Neutrophil (primary cell): ENCODE measurements around the gene MLX.

Experiments used
- H3K27ac ChIP-seq: fragments of 200-600 bp; sonication (generic); 2 replicates; pipeline ENCODE4 v1.5.1; 2016; ENCODE audit warnings: mild to moderate bottlenecking, moderate library complexity
- H3K27me3 ChIP-seq: fragments of 200-600 bp; sonication (generic); 2 replicates; pipeline ENCODE4 v1.6.0; 2016; ENCODE audit warnings: mild to moderate bottlenecking
- H3K36me3 ChIP-seq: fragments of 200-600 bp; sonication (generic); 2 replicates; pipeline ENCODE4 v1.5.1; 2017
- H3K4me1 ChIP-seq, 2 experiments: fragments of 200-600 bp in 1 of 2; sonication (generic) in 1 of 2; 1 replicate in 1 of 2; 2 replicates in 1 of 2; pipeline versions ENCODE4 v1.5.1 to v1.6.1; 2013 to 2016; ENCODE audit warnings: low read depth in 1 of 2, low read length in 1 of 2, mild to moderate bottlenecking in 1 of 2, moderate library complexity in 1 of 2; ENCODE audit not compliant: control insufficient read depth in 1 of 2, insufficient read depth in 1 of 2
- H3K4me3 ChIP-seq, 2 experiments: fragments of 200-600 bp in 1 of 2; sonication (generic) in 1 of 2; 1 replicate in 1 of 2; 2 replicates in 1 of 2; pipeline ENCODE4 v1.5.1; 2013 to 2016; ENCODE audit warnings: low read depth in 1 of 2, low read length in 1 of 2, mild to moderate bottlenecking in 1 of 2, moderate library complexity in 1 of 2
- H3K9me3 ChIP-seq: fragments of 200-600 bp; sonication (generic); 2 replicates; pipeline ENCODE4 v1.5.1; 2016
- TF ChIP-seq, protein P1 (sequence below): fragments of 200-600 bp; sonication (generic); IDR thresholded peaks from 2 replicates; pipeline ENCODE4 v1.5.1; 2016; ENCODE audit warnings: antibody characterized with exemption

The MLX gene

GRCh38 chr17:42586514-42587230, 19.8 kb downstream of the MLX start:
- no peak overlapping the region for H3K4me3 ChIP-seq

DNA sequence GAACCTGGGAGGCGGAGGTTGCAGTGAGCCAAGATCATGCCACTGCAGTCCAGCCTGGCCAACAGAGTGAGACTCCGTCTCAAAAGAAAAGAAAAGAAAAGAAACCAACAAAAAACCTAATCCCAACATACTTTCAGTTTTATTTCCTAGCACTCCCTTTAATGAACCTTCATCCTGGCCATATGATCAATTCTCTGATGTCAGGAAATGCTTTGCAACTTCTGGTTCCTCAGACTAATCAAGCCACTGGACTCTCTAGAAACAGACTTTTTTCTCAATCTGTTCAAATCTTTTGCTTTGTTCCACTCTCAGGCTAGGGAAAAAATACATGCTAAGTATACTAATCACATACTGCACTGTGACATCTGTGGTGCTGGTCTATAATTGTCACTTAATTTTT, 24.0 kb downstream of the MLX start:
- H3K27ac ChIP-seq = no peak overlapping the region
- TF ChIP-seq, protein P1, sequence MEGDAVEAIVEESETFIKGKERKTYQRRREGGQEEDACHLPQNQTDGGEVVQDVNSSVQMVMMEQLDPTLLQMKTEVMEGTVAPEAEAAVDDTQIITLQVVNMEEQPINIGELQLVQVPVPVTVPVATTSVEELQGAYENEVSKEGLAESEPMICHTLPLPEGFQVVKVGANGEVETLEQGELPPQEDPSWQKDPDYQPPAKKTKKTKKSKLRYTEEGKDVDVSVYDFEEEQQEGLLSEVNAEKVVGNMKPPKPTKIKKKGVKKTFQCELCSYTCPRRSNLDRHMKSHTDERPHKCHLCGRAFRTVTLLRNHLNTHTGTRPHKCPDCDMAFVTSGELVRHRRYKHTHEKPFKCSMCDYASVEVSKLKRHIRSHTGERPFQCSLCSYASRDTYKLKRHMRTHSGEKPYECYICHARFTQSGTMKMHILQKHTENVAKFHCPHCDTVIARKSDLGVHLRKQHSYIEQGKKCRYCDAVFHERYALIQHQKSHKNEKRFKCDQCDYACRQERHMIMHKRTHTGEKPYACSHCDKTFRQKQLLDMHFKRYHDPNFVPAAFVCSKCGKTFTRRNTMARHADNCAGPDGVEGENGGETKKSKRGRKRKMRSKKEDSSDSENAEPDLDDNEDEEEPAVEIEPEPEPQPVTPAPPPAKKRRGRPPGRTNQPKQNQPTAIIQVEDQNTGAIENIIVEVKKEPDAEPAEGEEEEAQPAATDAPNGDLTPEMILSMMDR = no peak
- peaks cover 64% of the 10 kb centered on the region for H3K36me3 ChIP-seq
- no peaks in the 10 kb centered on the region for H3K27me3 ChIP-seq
- no peak overlapping the region for H3K4me3 ChIP-seq
- H3K9me3 ChIP-seq = no peaks in the 10 kb centered on the region
- peaks cover 0 to 2% of the 10 kb centered on the region in 2 experiments for H3K4me1 ChIP-seq

More at GRCh38 chr17:42586514-42587230, 19.8 kb downstream of the MLX start:
- no peaks in the 10 kb centered on the region for H3K27me3 ChIP-seq
- H3K4me1 ChIP-seq = peaks cover 13 to 19% of the 10 kb centered on the region in 2 experiments
- H3K9me3 ChIP-seq = no peaks in the 10 kb centered on the region
- peak overlapping the region; percentile 13 for H3K27ac ChIP-seq
- H3K36me3 ChIP-seq = peaks cover 92% of the 10 kb centered on the region
- TF ChIP-seq, protein P1 = no peak

DNA sequence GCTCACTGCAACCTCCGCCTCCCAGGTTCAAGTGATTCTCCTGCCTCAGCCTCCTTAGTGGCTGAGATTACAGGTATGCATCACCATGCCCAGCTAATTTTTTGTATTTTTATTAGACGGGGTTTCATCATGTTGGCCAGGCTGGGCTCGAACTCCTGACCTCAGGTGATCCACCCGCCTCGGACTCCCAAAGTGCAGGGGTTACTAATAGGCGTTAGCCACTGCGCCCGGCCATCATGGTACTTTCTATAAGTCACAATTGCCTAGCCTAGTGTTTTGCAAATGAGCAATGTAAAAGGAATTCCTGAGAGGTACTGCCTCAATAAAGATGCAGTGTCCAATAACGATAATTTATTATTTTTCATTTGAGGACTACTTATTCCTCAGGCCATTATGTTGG, 24.5 kb downstream of the MLX start:
- peaks cover 58% of the 10 kb centered on the region for H3K36me3 ChIP-seq
- TF ChIP-seq, protein P1 = no peak

GRCh38 chr17:42596386-42596785, 29.5 kb downstream of the MLX start:
- H3K4me1 ChIP-seq = no peaks in the 10 kb centered on the region
- H3K27me3 ChIP-seq = no peaks in the 10 kb centered on the region
- TF ChIP-seq, protein P1 = no peak
- no peak overlapping the region for H3K4me3 ChIP-seq
- H3K27ac ChIP-seq = no peak overlapping the region
- H3K9me3 ChIP-seq = no peaks in the 10 kb centered on the region
- peaks cover 14% of the 10 kb centered on the region for H3K36me3 ChIP-seq

More for the DNA sequence above, 24.5 kb downstream of the MLX start:
- Histone ChIP-seq H3K27me3 (no peaks in the 10 kb centered on the region), H3K4me1 (no peaks in the 10 kb centered on the region), H3K27ac (no peak overlapping the region), H3K4me3 (no peak overlapping the region), H3K9me3 (no peaks in the 10 kb centered on the region)

DNA sequence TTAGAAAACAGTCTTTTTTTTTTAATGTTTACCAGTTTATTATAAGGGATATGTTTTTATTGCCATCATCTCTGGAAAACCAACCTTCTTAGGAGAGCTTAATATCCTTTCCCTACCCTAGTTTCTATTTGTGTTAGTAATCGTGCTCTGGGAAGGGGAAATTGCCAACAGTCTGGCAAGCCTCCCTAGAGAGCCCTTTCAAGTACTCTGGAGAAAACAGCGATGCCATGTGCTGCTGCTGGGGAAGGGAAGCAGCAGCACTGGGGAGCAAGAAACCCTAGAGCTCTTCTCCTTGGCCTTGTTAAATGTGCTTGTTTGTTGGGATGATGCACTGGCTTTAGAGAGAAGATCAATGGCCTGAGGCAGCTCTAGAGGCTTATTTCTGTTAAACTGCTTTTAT, 32.0 kb downstream of the MLX start:
- Histone ChIP-seq H3K27ac (peak overlapping the region; percentile 3), H3K36me3 (peaks cover 5% of the 10 kb centered on the region), H3K4me1 (no peaks in the 10 kb centered on the region), H3K4me3 (no peak overlapping the region), H3K9me3 (no peaks in the 10 kb centered on the region), H3K27me3 (no peaks in the 10 kb centered on the region)
- TF ChIP-seq, protein P1 = no peak
